A549 (cell line): ENCODE data around the gene CD2BP2. TPM values are rescaled to one million over a fixed set of nuclear protein-coding genes. Genes with fewer than 3 reads are reported as not detected.

Experiments
- ATAC-seq, 2 experiments: fragments of 200-7000 bp in 1 of 2; fragments of >200 bp in 1 of 2; cut with Nextera tagmentation in 1 of 2; cut with Tn5 transposase in 1 of 2; 3 replicates each; pipeline versions ENCODE4 v1.8.0 to v1.9.1; 2018 to 2020; ENCODE audit warnings: mild to moderate bottlenecking in 1 of 2, moderate library complexity in 1 of 2
- CTCF ChIA-PET: fragments of 300-600 bp; sonication (Branson Sonifier 250); formaldehyde crosslinking; extraction: SDS; loops from one replicate; lab custom pipeline; 2021; ENCODE audit warnings: antibody characterized with exemption, inconsistent platforms; lab: Yijun Ruan, JAX
- POLR2A ChIA-PET: fragments of 350-600 bp; formaldehyde crosslinking; extraction: SDS; loops from one replicate; lab custom pipeline; 2021; ENCODE audit warnings: antibody characterized with exemption, inconsistent platforms; lab: Yijun Ruan, JAX
- DNase-seq, 2 experiments: peaks; one replicate each; pipeline versions ENCODE4 v3.0.0 to v3.0.0-alpha.2; 2011 to 2016; ENCODE audit warnings: low read depth in 1 of 2, low spot score in 1 of 2
- FAIRE-seq: peaks from 2 replicates; lab custom pipeline; 2011; peaks lifted over from hg19 to GRCh38; lab: Jason Lieb, UNC
- H3K27ac ChIP-seq, 2 experiments: fragments of >200 bp; sonication (Bioruptor Twin); formaldehyde crosslinking; 3 replicates each; pipeline ENCODE4 v1.5.1; 2016 to 2017
- H3K4me1 ChIP-seq: fragments of >200 bp; sonication (Bioruptor Twin); formaldehyde crosslinking; 3 replicates; pipeline ENCODE4 v1.6.1; 2016
- H3K4me2 ChIP-seq: fragments of >200 bp; sonication (Bioruptor Twin); formaldehyde crosslinking; 3 replicates; pipeline ENCODE4 v1.6.1; 2016
- H3K4me3 ChIP-seq: fragments of >200 bp; sonication (Bioruptor Twin); formaldehyde crosslinking; 3 replicates; pipeline ENCODE4 v1.5.1; 2016
- H3K9me3 ChIP-seq: fragments of >200 bp; sonication (Bioruptor Twin); formaldehyde crosslinking; 3 replicates; pipeline ENCODE4 v1.6.1; 2016
- FOSB ChIP-seq: fragments of 250-450 bp; sonication (Bioruptor Pico); IDR thresholded peaks from 2 replicates; pipeline ENCODE4 v1.5.0; 2020; ENCODE audit warnings: mild to moderate bottlenecking, moderate library complexity
- JUN ChIP-seq, 2 experiments: fragments of >200 bp; sonication (Bioruptor Twin); formaldehyde crosslinking; IDR thresholded peaks; 2 replicates in 1 of 2; 3 replicates in 1 of 2; pipeline ENCODE4 v1.6.1; 2016 to 2017
- NPAS2 ChIP-seq: fragments of 250-450 bp; sonication (Bioruptor Pico); IDR thresholded peaks from 2 replicates; pipeline ENCODE4 v1.8.0; 2022; ENCODE audit warnings: mild to moderate bottlenecking, moderate library complexity, borderline replicate concordance
- PHF8 ChIP-seq: fragments of 200-600 bp; sonication (generic); IDR thresholded peaks from 2 replicates; pipeline ENCODE4 v1.6.1; 2016; ENCODE audit warnings: low read depth, mild to moderate bottlenecking, antibody characterized with exemption, moderate library complexity, borderline replicate concordance
- POLR2A ChIP-seq: IDR thresholded peaks from 2 replicates; pipeline ENCODE4 v1.6.1; 2012; ENCODE audit warnings: mild to moderate bottlenecking, low read length
- POLR2AphosphoS2 ChIP-seq: conservative IDR thresholded peaks from 2 replicates; pipeline ENCODE4 v1.6.1; 2012; ENCODE audit warnings: low read length, improper control_type of control experiment, inconsistent platforms
- RARB ChIP-seq: fragments of 250-450 bp; sonication (Bioruptor Pico); IDR thresholded peaks from 2 replicates; pipeline ENCODE4 v1.8.0; 2021; ENCODE audit warnings: mild to moderate bottlenecking, moderate library complexity
- TFCP2L1 ChIP-seq: fragments of 250-450 bp; sonication (Bioruptor Pico); IDR thresholded peaks from 2 replicates; pipeline ENCODE4 v1.5.0; 2021; ENCODE audit warnings: mild to moderate bottlenecking
- ZFP36 ChIP-seq: fragments of 450-650 bp; IDR thresholded peaks from 2 replicates; pipeline ENCODE4 v1.6.1; 2014; ENCODE audit warnings: borderline replicate concordance; ENCODE audit not compliant: partially characterized antibody
- WGBS: methylation state at CpG from one replicate; pipeline ENCODE4 v1.1.6; 2017; ENCODE audit errors: missing lambda C conversion rate; 5-methylcytosine and 5-hydroxymethylcytosine counted together
- polyA plus RNA-seq, 4 experiments: library from polyadenylated mRNA; depleted of rRNA in 3 of 4; stranded (reverse); fragments of >200 nt; fragmentation: RNase III in 1 of 4; extraction: RNeasy Plus Mini Kit Qiagen cat#74134 plus additional on column Dnase treatment in 1 of 4; gene quantifications; 2 replicates in 3 of 4; 3 replicates in 1 of 4; pipeline ENCODE4 v1.2.3, GENCODE V29; 2011 to 2017
- TF ChIP-seq, protein P1 (sequence below): fragments of >200 bp; sonication (Bioruptor Twin); formaldehyde crosslinking; IDR thresholded peaks from 3 replicates; pipeline ENCODE4 v1.6.1; 2016
- TF ChIP-seq, protein P2 (sequence below): IDR thresholded peaks from 2 replicates; pipeline ENCODE4 v1.6.1; 2012
- TF ChIP-seq, protein P3 (sequence below): IDR thresholded peaks from 2 replicates; pipeline ENCODE4 v1.6.1; 2012
- TF ChIP-seq, protein P4 (sequence below): fragments of 450-650 bp; IDR thresholded peaks from 2 replicates; pipeline ENCODE4 v1.6.1; 2014; ENCODE audit warnings: antibody characterized with exemption

Gene CD2BP2
- polyA plus RNA-seq, 2 of the 4 experiments (the other 2 are of a cell fraction), result 35.6 to 54.0 TPM

DNA sequence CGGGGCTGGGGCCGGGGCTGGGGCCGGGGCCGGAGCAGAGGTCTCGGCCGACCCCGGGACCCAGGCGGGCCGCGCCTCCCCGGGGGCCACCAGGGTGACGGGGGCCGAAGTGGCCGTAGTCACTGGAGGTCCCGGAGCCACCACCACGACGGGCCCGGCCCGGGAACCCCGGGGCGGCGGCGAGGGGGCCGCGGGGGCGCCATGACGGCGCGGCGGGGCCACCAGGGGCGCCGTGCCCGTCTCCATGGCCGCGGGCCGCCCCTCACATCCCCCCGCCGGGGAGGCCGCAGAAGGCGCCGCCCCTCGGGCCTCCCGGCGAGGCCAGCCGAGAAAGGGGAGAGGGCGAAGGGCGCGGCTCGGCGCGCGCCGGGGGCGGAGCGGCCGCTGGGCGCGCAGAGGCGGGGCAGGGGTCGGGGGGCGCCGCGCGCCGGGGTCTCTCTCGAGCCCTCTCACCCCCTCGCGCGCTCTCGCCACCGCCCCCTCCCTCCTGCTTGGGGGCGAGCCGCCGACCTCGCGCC lies 14.9 kb upstream of the CD2BP2 start:
- peak overlapping the region; percentile 80 for H3K4me2 ChIP-seq
- H3K9me3 ChIP-seq, result no peaks in the 10 kb centered on the region
- FAIRE-seq, result no peak
- peak overlapping the region; percentile 76 for H3K4me3 ChIP-seq
- peak in 1 of 2 experiments; percentile 52; a peak in 2 of 5 replicates for TF ChIP-seq JUN (IDR thresholded peaks at IDR 0.05)
- peak; percentile 41 for TF ChIP-seq POLR2A
- no peak for TF ChIP-seq NPAS2 (CRISPR knock-in tag)
- TF ChIP-seq, protein P1, sequence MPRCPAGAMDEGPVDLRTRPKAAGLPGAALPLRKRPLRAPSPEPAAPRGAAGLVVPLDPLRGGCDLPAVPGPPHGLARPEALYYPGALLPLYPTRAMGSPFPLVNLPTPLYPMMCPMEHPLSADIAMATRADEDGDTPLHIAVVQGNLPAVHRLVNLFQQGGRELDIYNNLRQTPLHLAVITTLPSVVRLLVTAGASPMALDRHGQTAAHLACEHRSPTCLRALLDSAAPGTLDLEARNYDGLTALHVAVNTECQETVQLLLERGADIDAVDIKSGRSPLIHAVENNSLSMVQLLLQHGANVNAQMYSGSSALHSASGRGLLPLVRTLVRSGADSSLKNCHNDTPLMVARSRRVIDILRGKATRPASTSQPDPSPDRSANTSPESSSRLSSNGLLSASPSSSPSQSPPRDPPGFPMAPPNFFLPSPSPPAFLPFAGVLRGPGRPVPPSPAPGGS, result 0 out of 3 replicates have a peak, but pooled peaks have one; percentile 37
- TF ChIP-seq, all 56 proteins: peak for 3
- ChIA-PET CTCF (interaction anchor here (0.9 to 1.5 kb wide), 5 partner anchors 15 to 338 kb away, joined by 3 to 4 read pairs (median 3); partner anchors contain the start of genes CD2BP2, DCTPP1 and ZNF48), POLR2A (interaction anchor here (1.0 to 1.8 kb wide), 5 partner anchors 15 to 281 kb away, joined by 3 to 17 read pairs (median 8); partner anchors contain the start of genes CD2BP2, PRR14 and ZNF48)
- 0% methylated on average over 5 of the region's 76 CpGs for WGBS
- Histone ChIP-seq H3K4me1 (peaks cover 20% of the 10 kb centered on the region), H3K27ac (peak overlapping the region; percentile 96 to 98)
- ATAC-seq (peak in 1 of 2 experiments; percentile 27; a peak in 2 of 6 replicates), DNase-seq (no peak)

DNA sequence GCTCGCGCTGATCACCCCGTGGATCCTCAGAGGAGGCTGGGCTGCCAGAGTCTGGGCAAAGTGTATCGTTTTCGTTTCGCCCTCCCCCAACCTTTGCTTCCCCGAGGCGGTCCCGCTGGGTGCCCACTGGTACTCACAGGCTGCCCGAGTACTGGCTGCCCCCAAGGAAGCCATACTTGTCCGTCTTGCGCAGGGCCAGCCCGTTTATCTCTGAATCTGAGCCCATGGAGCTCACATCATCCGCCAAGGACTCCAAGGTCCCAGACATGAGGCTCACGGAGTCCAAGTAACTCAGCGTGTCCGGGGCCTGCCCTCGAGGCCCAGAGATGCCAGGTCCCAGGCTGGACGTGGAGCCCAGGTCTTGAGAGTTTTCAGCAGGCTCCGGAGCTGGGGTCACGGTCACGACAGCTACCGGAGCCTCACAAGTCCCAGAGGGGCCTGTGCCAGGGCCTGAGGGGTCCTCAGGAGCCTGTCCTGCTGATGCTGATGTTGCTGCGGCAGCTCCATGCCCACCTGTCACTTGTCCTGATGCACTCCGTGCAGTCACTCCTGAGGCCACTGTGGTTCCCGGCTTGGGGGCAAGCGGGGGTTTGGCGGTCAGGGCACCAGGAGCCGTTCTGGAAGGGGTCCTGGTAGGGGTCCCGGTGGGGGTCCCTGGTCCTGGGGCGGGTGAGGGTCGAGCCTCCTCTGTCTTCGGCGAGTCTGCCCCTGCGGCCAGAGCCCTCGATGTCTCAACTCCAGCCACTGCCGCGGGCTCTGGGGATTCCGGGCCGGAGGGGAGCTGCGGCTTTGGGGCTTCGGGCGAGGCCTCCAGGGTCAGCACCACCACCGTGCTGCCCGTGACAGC lies 14.2 kb upstream of the CD2BP2 start:
- CTCF ChIA-PET, result interaction anchor here (0.9 to 1.5 kb wide), 5 partner anchors 9 to 337 kb away, joined by 3 to 4 read pairs (median 3); partner anchors contain the start of gene ZNF48
- H3K9me3 ChIP-seq, result no peaks in the 10 kb centered on the region
- H3K4me2 ChIP-seq, result peak overlapping the region; percentile 80
- FAIRE-seq, result no peak
- peaks cover 20% of the 10 kb centered on the region for H3K4me1 ChIP-seq
- TF ChIP-seq PHF8, result 0 out of 2 replicates have a peak, but pooled peaks have one; percentile 15
- TF ChIP-seq, protein P2, sequence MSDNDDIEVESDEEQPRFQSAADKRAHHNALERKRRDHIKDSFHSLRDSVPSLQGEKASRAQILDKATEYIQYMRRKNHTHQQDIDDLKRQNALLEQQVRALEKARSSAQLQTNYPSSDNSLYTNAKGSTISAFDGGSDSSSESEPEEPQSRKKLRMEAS, result peak; percentile 26; the same call in 1 of the 2 replicates
- TF ChIP-seq TFCP2L1 (CRISPR knock-in tag), result no peak
- DNase-seq, result no peak
- POLR2A ChIA-PET, result no interaction called here
- peak overlapping the region; percentile 96 to 98 for H3K27ac ChIP-seq
- peak overlapping the region; percentile 76 for H3K4me3 ChIP-seq
- WGBS, result 6% methylated on average over 15 of the region's 45 CpGs
- no peak for ATAC-seq

DNA sequence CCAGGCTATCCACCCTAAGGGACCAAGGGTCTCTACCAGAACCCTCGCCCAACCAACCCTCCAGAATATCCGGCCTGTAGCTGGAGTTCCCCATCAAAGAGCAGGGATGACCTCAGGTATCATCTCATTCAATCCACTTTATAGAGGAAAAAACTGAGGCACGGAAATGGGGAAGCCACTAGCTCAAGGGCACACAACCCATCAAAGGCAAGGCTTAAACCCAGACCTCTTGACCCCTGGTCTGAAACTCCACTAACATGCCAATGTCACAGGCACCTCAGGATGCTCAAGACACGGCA lies 13.6 kb upstream of the CD2BP2 start:
- Histone ChIP-seq H3K9me3 (no peaks in the 10 kb centered on the region), H3K4me3 (peak overlapping the region; percentile 76), H3K4me2 (peak overlapping the region; percentile 80), H3K27ac (peak overlapping the region; percentile 96 to 98; a peak in 5 of 6 replicates), H3K4me1 (peaks cover 20% of the 10 kb centered on the region)
- ATAC-seq (no peak), FAIRE-seq (no peak), DNase-seq (no peak)
- TF ChIP-seq, protein P3, sequence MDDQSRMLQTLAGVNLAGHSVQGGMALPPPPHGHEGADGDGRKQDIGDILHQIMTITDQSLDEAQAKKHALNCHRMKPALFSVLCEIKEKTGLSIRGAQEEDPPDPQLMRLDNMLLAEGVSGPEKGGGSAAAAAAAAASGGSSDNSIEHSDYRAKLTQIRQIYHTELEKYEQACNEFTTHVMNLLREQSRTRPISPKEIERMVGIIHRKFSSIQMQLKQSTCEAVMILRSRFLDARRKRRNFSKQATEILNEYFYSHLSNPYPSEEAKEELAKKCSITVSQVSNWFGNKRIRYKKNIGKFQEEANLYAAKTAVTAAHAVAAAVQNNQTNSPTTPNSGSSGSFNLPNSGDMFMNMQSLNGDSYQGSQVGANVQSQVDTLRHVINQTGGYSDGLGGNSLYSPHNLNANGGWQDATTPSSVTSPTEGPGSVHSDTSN, result no peak
- TF ChIP-seq, protein P4, sequence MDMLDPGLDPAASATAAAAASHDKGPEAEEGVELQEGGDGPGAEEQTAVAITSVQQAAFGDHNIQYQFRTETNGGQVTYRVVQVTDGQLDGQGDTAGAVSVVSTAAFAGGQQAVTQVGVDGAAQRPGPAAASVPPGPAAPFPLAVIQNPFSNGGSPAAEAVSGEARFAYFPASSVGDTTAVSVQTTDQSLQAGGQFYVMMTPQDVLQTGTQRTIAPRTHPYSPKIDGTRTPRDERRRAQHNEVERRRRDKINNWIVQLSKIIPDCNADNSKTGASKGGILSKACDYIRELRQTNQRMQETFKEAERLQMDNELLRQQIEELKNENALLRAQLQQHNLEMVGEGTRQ, result no peak
- TF ChIP-seq FOSB (CRISPR knock-in tag) (no peak), RARB (no peak), POLR2AphosphoS2 (no peak), ZFP36 (no peak)
- POLR2A ChIA-PET, result no interaction called here
- CTCF ChIA-PET, result interaction anchor here (0.9 to 1.5 kb wide), 4 partner anchors 8 to 336 kb away, joined by 3 to 4 read pairs (median 4); partner anchors contain the start of gene ZNF48
- WGBS, result 13% methylated on average over 4 of the region's 4 CpGs
